Myocyte (in vitro differentiated cells): ENCODE measurements around the gene BAAT. TPM values are rescaled to one million over a fixed set of nuclear protein-coding genes. Genes with fewer than 3 reads are reported as not detected.

Experiments used
- DNase-seq: peaks from one replicate; pipeline ENCODE4 v3.0.0-alpha.2; 2012; ENCODE audit warnings: low read depth
- total RNA-seq: library from RNA; depleted of rRNA; stranded (reverse); fragments of >200 nt; gene quantifications from 2 replicates; pipeline ENCODE4 v1.2.3, GENCODE V29; 2014

BAAT gene
- total RNA-seq, 1 donor from 2014 or later: 0.37 TPM

GRCh38 chr9:101324245-101324804 is 60.5 kb downstream of the BAAT start:
- DNase-seq: no peak

GRCh38 chr9:101323129-101323528 is 61.7 kb downstream of the BAAT start:
- DNase-seq: no peak

- DNase-seq: no peak
Observed at GRCh38 chr9:101317735-101318134, 67.1 kb downstream of the BAAT start.

GRCh38 chr9:101315112-101315450 is 69.7 kb downstream of the BAAT start:
- peak; percentile 18 for DNase-seq

GRCh38 chr9:101312661-101313060 is 72.1 kb downstream of the BAAT start:
- no peak for DNase-seq

GRCh38 chr9:101311758-101312420 is 72.9 kb downstream of the BAAT start:
- peak; percentile 93 for DNase-seq

GRCh38 chr9:101311191-101311590 is 73.6 kb downstream of the BAAT start:
- no peak for DNase-seq

Other genes with a start within 250 kb of the BAAT start
- 15.8 and 20.2 TPM in 2 replicates for gene MRPL50, start 13.6 kb upstream of the BAAT start, total RNA-seq
- gene ZNF189, start 13.8 kb upstream of the BAAT start, total RNA-seq: 19.0 and 23.7 TPM in 2 replicates
- gene ALDOB, start 50.8 kb upstream of the BAAT start, total RNA-seq: not detected in 2 replicates
- gene RNF20, start 148.8 kb upstream of the BAAT start, total RNA-seq: 28.8 and 30.3 TPM in 2 replicates
- gene PPP3R2, start 210.0 kb upstream of the BAAT start, total RNA-seq: not detected in 2 replicates